ENCODE data around the gene SP5.
"Not testable (repeated sequence)": the region's sequence is repeated elsewhere in the genome, so short reads cannot be mapped to it uniquely, and the experiment has no call there.

The SP5 gene

DNA sequence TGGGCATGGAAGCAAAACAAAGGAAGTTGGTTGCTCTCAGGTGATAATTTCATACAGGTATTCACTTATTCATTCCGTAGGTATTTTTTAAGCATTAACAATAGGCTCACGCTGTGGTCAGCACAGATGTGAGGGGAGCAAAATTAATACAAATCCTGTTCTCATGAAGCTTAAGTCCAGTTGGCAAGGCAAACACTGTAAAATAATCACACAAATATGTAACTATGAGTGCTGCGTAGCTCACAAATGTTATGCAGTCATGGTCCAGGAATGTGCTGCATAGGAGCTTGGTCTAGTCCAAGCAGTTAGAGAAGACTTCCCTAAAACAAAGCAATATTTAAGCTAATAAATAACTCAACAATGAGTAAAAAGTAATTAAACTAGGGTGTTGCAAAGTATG lies 23.9 kb downstream of the SP5 start:
- no peak for DNase-seq (ENCODE audit: low spot score)

DNA sequence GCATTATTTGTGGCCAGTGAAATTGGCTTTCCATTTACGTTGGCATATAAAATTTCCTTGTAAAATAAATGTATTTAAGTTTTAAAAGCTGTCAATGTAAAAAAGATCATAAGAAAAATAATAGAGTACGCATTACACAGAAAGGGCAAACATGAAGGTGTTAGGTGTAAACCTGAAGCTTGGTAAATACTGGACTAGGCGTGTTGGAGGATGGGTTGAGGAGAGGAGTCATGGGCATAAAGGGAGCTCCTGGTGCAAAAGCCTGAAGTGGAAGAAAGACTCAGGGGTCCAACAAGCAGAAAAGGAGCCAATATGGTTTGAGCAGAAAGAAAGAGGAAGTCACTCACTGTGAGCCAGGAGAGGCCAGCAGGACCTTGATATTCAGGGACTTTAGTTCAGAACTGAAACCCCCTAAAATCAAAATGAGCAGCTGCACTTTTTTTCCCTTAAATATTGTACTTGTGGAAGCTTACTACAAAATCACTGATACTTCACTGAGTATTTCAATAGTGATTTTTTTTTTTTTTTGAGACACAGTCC lies 24.4 kb downstream of the SP5 start:
- no peak for DNase-seq (ENCODE audit: low spot score)

DNA sequence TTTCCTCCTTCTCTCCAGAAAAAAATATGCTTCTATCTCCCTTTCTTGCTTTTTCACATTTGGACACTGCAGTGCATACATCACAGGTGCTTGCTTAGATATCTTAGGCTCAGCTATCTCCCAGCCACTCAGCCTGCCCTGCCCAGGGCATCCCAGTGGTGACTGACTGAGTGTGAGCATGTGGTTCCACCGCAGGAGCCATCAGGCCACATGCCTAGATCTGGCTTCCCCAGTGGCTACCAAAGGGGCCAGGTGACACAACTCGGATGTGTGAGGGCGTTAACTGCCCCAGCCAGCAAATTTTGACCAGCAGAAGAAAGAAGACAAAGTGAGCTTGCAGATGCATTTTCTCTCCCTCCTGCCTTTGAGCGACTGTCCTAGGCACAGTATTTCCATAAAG lies 25.5 kb downstream of the SP5 start:
- DNase-seq (ENCODE audit: low spot score), result no peak

- DNase-seq (ENCODE audit: low spot score), result no peak
These were observed 26.9 kb downstream of the SP5 start for GRCh38 chr2:170742000-170742399.

- no peak for DNase-seq (ENCODE audit: low spot score)
These were observed 27.9 kb downstream of the SP5 start for GRCh38 chr2:170742896-170743529.

DNA sequence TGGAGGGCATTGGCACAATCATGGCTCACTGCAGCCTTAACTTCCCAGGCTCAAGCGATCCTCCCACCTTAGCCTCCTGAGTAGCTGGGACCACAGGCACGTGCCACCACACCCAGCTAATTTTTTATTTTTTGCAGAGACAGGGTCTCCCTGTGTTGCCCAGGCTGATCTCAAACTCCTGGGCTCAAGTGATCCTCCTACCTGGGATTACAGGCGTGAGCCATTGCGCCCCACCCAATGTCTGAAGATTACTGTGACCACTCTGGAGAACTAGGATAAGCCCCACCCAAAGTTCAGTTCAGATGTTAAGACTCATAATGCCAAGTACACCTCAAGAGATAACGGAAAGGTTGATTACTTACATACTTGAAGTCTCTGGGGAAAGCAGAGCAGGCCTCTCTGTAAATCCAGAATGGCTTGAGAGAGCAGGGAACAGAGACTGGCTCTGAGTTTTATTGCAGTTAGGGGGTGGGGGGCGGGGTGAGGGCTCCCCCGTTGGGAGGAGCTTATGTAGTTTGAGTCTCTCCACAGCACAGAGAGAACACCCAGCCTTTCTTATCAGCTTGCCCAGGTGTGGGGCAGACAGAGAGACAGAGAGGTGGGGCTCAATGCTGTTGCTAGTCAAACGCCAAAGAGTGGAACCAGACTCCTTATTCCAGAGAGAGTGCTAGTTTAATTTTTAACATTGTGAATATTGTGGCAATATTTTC lies 28.5 kb downstream of the SP5 start:
- no peak for DNase-seq (ENCODE audit: low spot score)

DNA sequence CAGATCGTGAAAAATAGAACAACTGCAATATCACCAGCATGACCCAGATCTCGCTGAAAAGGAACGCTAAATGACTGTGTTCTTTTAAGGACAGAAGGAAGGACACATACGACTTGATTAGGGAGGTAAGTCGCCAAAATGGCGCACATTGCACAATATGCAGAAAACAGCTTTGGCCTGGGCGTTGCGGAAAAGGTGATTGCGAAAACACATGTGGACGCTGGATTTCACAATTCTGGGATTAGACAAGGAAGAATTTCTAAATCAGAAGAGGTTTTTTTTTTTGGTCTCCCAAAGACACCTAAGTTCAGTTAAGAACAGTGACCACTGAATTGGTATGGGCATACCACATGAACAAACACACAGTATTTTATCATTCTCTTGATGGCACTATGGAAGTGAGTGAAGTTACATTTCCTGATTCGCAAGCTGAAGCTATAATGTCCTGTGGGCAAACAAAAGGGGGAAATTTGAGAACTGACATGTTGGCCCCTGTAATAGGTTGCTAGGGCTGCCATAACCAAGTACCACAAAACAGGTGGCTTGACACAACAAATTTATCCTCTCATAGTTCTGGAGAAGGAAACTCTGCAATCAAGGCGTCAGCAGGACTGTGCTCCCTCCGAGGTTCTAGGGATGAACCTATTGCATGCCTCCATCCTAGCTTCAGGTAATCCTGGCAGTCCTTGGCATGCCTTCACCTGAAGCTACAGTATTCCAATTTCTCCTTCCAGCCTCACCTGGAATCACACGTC lies 29.3 kb downstream of the SP5 start:
- DNase-seq (ENCODE audit: low spot score), result no peak

DNA sequence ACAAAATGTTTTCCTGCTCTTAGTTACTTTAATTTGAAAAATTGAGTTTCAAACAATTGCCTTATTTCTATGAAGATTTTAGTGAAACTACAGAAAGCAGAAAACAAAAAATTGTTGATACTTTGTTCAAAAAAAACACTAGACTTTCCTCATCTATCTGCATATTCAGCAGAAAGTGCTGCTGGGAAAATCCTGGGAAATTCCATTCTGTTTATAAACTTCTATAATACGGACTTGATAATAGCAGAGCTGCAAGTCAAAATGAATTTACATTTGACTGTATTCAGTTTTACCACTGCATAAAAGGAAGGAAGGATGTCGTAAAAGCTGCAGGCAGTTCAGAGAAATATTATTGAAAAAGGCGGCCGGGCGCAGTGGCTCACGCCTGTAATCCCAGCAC lies 30.2 kb downstream of the SP5 start:
- DNase-seq (ENCODE audit: low spot score), result no peak

DNA sequence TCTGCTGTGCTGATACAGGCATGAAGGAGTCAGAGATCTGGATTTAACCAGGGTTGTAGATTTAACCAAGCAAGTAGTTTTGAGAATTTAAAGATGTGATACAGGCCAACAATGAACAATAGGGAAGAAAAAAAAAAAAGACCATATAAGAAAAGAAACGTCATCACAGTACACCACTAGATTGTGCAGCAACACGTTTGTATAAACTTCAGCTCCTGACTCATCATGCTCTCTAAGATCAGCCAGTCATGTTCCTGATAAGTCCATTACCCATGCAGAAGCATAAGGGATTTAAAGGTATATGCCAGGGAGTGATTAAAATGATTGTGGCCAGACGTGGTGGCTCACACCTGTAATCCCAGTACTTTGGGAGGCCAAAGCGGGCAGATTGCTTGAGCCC lies 32.8 kb downstream of the SP5 start:
- DNase-seq (ENCODE audit: low spot score), result no peak

DNA sequence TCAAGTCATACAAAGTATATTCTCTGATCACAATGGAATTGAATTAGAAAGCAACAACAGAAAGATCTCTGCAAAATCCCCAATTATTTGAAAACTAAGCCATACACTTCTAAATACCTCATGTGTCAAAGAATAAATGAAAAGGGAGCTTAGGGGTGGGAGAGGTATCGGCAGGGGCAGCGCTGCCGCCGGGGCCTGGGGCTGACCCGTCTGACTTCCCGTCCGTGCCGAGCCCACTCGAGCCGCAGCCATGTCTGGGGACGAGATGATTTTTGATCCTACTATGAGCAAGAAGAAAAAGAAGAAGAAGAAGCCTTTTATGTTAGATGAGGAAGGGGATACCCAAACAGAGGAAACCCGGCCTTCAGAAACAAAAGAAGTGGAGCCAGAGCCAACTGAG lies 36.4 kb downstream of the SP5 start:
- DNase-seq (ENCODE audit: low spot score), result not testable (repeated sequence)

GRCh38 chr2:170761572-170761971 lies 46.4 kb downstream of the SP5 start:
- DNase-seq (ENCODE audit: low spot score), result no peak

DNA sequence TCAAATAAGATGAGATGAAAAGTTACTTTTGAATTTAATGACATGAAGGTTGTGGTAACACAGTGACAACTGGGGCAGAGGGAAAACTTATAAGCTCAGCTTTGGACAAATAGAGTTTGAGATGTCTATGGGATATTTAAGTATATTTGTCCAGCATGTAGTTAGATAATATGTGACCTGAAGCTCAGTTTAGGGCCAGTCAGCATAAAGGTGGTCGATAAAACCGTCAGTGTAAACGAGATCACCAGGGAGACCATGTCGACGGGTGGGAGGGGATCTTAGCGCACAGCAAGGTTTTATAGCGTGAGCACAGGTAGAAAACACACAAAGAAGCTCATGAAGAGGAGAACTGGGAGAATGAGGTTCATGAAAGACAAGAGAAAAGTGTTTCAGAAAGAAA lies 47.6 kb downstream of the SP5 start:
- no peak for DNase-seq (ENCODE audit: low spot score)

- no peak for DNase-seq (ENCODE audit: low spot score)
These were observed 48.1 kb downstream of the SP5 start for GRCh38 chr2:170763232-170763631.

DNA sequence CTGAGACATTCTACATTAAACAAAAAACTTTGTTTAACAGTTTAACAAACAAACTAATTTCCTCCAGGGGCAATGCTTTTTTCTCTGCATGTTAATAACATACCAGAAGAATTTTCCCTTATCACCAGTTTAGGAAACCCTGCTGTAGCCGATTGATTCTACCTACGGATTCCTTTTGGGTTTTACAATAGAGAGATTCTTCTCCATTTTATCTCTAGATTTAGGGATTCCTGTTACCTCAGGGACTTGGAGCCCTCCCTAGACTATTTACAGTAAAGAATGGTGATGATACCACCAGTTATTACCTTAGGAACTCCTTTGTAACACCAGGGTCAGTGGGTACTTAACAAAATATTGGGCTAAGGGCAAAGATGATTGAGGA lies 49.7 kb downstream of the SP5 start:
- no peak for DNase-seq (ENCODE audit: low spot score)

DNA sequence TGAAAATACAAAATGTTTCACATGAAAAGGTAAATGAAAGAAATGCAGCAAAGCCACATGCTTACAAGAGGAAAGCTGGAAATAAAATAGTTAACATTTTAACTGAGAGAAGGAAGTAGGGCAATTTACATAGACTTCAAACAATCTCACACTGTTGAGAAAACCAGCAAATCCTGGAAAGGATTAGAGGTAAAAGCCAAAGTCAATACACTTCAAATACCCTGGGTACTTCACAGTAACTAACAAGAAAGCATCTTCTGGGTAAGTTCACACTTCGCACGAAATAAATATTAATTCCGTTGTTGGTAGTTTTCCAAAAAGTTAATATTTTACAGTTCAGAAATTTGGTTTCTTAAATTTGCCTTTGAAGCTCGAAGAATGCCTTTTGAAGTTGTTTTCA lies 51.6 kb downstream of the SP5 start:
- no peak for DNase-seq (ENCODE audit: low spot score)
